ENCODE results near the gene R3HCC1L.

R3HCC1L gene

GRCh38 chr10:98267894-98268693 is 133.6 kb downstream of the R3HCC1L start, which contains the start of gene LOXL4:
TSS of gene LOXL4 (minus strand) at chr10:98268194. CDS start at chr10:98263019, 5,175 bp downstream.
- Mint-ChIP-seq H3K4me1 (peaks cover 5% of the 10 kb centered on the region), H3K9me3 (no peaks in the 10 kb centered on the region), H3K4me3 (peak within 1 kb of the TSS; percentile 79), H3K27me3 (peaks cover 24% of the 10 kb centered on the region), H3K36me3 (no peaks in the 10 kb centered on the region), H3K27ac (no peak within 1 kb of the TSS)
- ATAC-seq (ENCODE audit: low read depth) (peak; percentile 64), DNase-seq (ENCODE audit: low spot score in 2 of 2) (no peak)

- Mint-ChIP-seq H3K27me3 (peaks cover 24% of the 10 kb centered on the region), H3K4me3 (peak overlapping the region; percentile 79), H3K27ac (no peak overlapping the region), H3K4me1 (peaks cover 5% of the 10 kb centered on the region), H3K36me3 (no peaks in the 10 kb centered on the region), H3K9me3 (no peaks in the 10 kb centered on the region)
- ATAC-seq (ENCODE audit: low read depth) (peak; percentile 28), DNase-seq (ENCODE audit: low spot score in 2 of 2) (no peak)
Measured at GRCh38 chr10:98268694-98269431, 134.4 kb downstream of the R3HCC1L start.

- peaks cover 24% of the 10 kb centered on the region for H3K27me3 Mint-ChIP-seq
- ATAC-seq (ENCODE audit: low read depth) (no peak), DNase-seq (ENCODE audit: low spot score in 2 of 2) (no peak)
- no peak overlapping the region for H3K27ac Mint-ChIP-seq
- no peaks in the 10 kb centered on the region for H3K9me3 Mint-ChIP-seq
- H3K36me3 Mint-ChIP-seq, result no peaks in the 10 kb centered on the region
- peaks cover 5% of the 10 kb centered on the region for H3K4me1 Mint-ChIP-seq
- H3K4me3 Mint-ChIP-seq, result no peak overlapping the region
Measured at GRCh38 chr10:98269435-98269912, 135.0 kb downstream of the R3HCC1L start.

- no peak for DNase-seq (ENCODE audit: low spot score in 2 of 2)
- no peaks in the 10 kb centered on the region for H3K36me3 Mint-ChIP-seq
- H3K9me3 Mint-ChIP-seq, result no peaks in the 10 kb centered on the region
- H3K27ac Mint-ChIP-seq, result no peak overlapping the region
- H3K27me3 Mint-ChIP-seq, result peaks cover 24% of the 10 kb centered on the region
- H3K4me1 Mint-ChIP-seq, result peaks cover 5% of the 10 kb centered on the region
- H3K4me3 Mint-ChIP-seq, result no peak overlapping the region
- no peak for ATAC-seq (ENCODE audit: low read depth)
Measured at GRCh38 chr10:98270073-98270740, 135.8 kb downstream of the R3HCC1L start.

GRCh38 chr10:98270786-98271185 is 136.3 kb downstream of the R3HCC1L start:
- peaks cover 24% of the 10 kb centered on the region for H3K27me3 Mint-ChIP-seq
- no peaks in the 10 kb centered on the region for H3K36me3 Mint-ChIP-seq
- no peak overlapping the region for H3K27ac Mint-ChIP-seq
- DNase-seq (ENCODE audit: low spot score in 2 of 2), result no peak
- H3K4me1 Mint-ChIP-seq, result peaks cover 6% of the 10 kb centered on the region
- H3K4me3 Mint-ChIP-seq, result no peak overlapping the region
- H3K9me3 Mint-ChIP-seq, result peaks cover under 1% of the 10 kb centered on the region
- no peak for ATAC-seq (ENCODE audit: low read depth)

GRCh38 chr10:98272245-98272644 is 137.8 kb downstream of the R3HCC1L start:
- Mint-ChIP-seq H3K27ac (no peak overlapping the region), H3K4me1 (peaks cover 8% of the 10 kb centered on the region), H3K4me3 (no peak overlapping the region), H3K36me3 (no peaks in the 10 kb centered on the region), H3K9me3 (peaks cover 3% of the 10 kb centered on the region), H3K27me3 (peaks cover 16% of the 10 kb centered on the region)
- ATAC-seq (ENCODE audit: low read depth) (no peak), DNase-seq (ENCODE audit: low spot score in 2 of 2) (no peak)

GRCh38 chr10:98272656-98273055 is 138.2 kb downstream of the R3HCC1L start:
- no peak overlapping the region for H3K4me3 Mint-ChIP-seq

GRCh38 chr10:98273057-98273850 is 138.8 kb downstream of the R3HCC1L start:
- Mint-ChIP-seq H3K27me3 (peaks cover 16% of the 10 kb centered on the region), H3K4me1 (peaks cover 5% of the 10 kb centered on the region), H3K27ac (no peak overlapping the region), H3K36me3 (no peaks in the 10 kb centered on the region), H3K9me3 (peaks cover 3% of the 10 kb centered on the region), H3K4me3 (no peak overlapping the region)
- ATAC-seq (ENCODE audit: low read depth) (no peak), DNase-seq (ENCODE audit: low spot score in 2 of 2) (no peak)

More at GRCh38 chr10:98272656-98273055, 138.2 kb downstream of the R3HCC1L start:
- H3K27me3 Mint-ChIP-seq, result peaks cover 16% of the 10 kb centered on the region
- DNase-seq (ENCODE audit: low spot score in 2 of 2), result no peak
- H3K9me3 Mint-ChIP-seq, result peaks cover 3% of the 10 kb centered on the region
- H3K36me3 Mint-ChIP-seq, result no peaks in the 10 kb centered on the region
- no peak overlapping the region for H3K27ac Mint-ChIP-seq
- ATAC-seq (ENCODE audit: low read depth), result no peak
- H3K4me1 Mint-ChIP-seq, result peaks cover 8% of the 10 kb centered on the region

- Mint-ChIP-seq H3K4me3 (no peak overlapping the region), H3K27ac (no peak overlapping the region), H3K27me3 (peaks cover 16% of the 10 kb centered on the region), H3K9me3 (peaks cover 3% of the 10 kb centered on the region), H3K4me1 (peaks cover 3% of the 10 kb centered on the region), H3K36me3 (no peaks in the 10 kb centered on the region)
- DNase-seq (ENCODE audit: low spot score in 2 of 2) (no peak), ATAC-seq (ENCODE audit: low read depth) (no peak)
Measured at GRCh38 chr10:98274562-98274961, 140.1 kb downstream of the R3HCC1L start.

GRCh38 chr10:98276311-98276710 is 141.9 kb downstream of the R3HCC1L start:
- DNase-seq (ENCODE audit: low spot score in 2 of 2) (no peak), ATAC-seq (ENCODE audit: low read depth) (no peak)
- Mint-ChIP-seq H3K9me3 (peaks cover 11% of the 10 kb centered on the region), H3K36me3 (no peaks in the 10 kb centered on the region), H3K27me3 (peaks cover 17% of the 10 kb centered on the region), H3K4me3 (no peak overlapping the region), H3K4me1 (peaks cover 3% of the 10 kb centered on the region), H3K27ac (peak overlapping the region; percentile 8)

- Mint-ChIP-seq H3K4me3 (no peak overlapping the region), H3K27ac (no peak overlapping the region), H3K9me3 (peaks cover 12% of the 10 kb centered on the region), H3K36me3 (no peaks in the 10 kb centered on the region), H3K4me1 (no peaks in the 10 kb centered on the region), H3K27me3 (peaks cover 28% of the 10 kb centered on the region)
- DNase-seq (ENCODE audit: low spot score in 2 of 2) (no peak), ATAC-seq (ENCODE audit: low read depth) (no peak)
Measured at GRCh38 chr10:98285416-98285815, 151.0 kb downstream of the R3HCC1L start.

- Mint-ChIP-seq H3K9me3 (peaks cover 5% of the 10 kb centered on the region), H3K36me3 (no peaks in the 10 kb centered on the region), H3K27me3 (peaks cover 26% of the 10 kb centered on the region), H3K4me1 (no peaks in the 10 kb centered on the region), H3K27ac (no peak overlapping the region), H3K4me3 (no peak overlapping the region)
- no peak for ATAC-seq (ENCODE audit: low read depth)
- no peak for DNase-seq (ENCODE audit: low spot score in 2 of 2)
Measured at GRCh38 chr10:98286419-98286818, 152.0 kb downstream of the R3HCC1L start.

- no peak for DNase-seq (ENCODE audit: low spot score in 2 of 2)
- ATAC-seq (ENCODE audit: low read depth), result no peak
- no peaks in the 10 kb centered on the region for H3K9me3 Mint-ChIP-seq
- peaks cover 22% of the 10 kb centered on the region for H3K27me3 Mint-ChIP-seq
- H3K4me1 Mint-ChIP-seq, result no peaks in the 10 kb centered on the region
- H3K4me3 Mint-ChIP-seq, result no peak overlapping the region
- H3K36me3 Mint-ChIP-seq, result no peaks in the 10 kb centered on the region
- H3K27ac Mint-ChIP-seq, result no peak overlapping the region
Measured at GRCh38 chr10:98287321-98287720, 152.9 kb downstream of the R3HCC1L start.

Measured in memory B cell (primary cell).